Vagina (tissue), 2 donors: ENCODE measurements around the gene LAMB4.

ENCODE experiments used
- POLR2A ChIP-seq, 2 donors: fragments of 450-650 bp; IDR thresholded peaks; one replicate each; pipeline ENCODE4 v1.6.1; 2017; ENCODE audit warnings: antibody characterized with exemption in 2 of 2, mild to moderate bottlenecking in 2 of 2, moderate library complexity in 2 of 2
- POLR2AphosphoS5 ChIP-seq, 2 donors: sonication (generic); formaldehyde crosslinking; IDR thresholded peaks; one replicate each; pipeline ENCODE4 v1.9.0; 2017; ENCODE audit warnings: antibody characterized with exemption in 2 of 2, mild to moderate bottlenecking in 2 of 2, low read depth in 1 of 2; ENCODE audit not compliant: insufficient read depth in 1 of 2
- TF ChIP-seq, protein P1 (sequence below), 3 experiments: fragments of 450-650 bp in 2 of 3; fragments of 200-600 bp in 1 of 3; sonication (generic) in 1 of 3; IDR thresholded peaks; one replicate each; pipeline ENCODE4 v1.5.1; 2017 to 2019; ENCODE audit warnings: antibody characterized with exemption in 3 of 3, mild to moderate bottlenecking in 2 of 3, moderate library complexity in 2 of 3

DNA sequence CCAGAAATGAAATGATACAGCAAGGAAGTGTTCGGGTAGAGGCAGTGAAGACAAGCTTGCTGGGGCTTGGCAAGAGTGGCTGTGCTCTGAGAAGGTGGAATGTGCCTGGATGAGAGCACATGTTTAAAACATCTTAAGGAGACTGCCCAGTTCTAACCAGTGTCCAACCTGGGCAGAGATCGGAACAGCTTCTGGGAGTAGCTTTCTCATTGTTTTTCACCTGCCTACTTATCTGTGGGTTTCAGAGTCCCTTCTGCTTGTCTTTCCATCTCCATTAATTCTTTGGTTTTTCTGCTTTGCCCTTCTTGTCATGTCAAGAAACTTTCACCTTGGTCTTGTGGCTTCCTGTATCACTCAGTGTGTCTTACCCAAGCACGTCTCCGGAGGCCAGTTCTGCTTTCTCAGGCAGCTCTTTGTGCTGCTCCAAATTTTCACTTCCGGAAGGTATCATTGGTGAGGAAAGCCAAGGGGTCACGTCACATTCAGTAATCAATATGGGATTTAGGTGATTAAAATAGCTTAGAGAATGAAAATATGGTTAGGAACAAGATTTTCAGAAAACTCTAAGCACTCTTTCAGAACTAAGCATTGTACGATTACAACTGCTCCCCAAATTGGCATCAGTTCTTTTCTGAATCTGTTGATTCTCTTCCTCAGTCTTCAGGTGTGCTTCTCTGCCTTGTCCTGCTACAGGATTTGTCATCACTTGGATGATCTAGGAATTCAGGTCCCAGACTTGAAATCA, 5.5 kb upstream of the LAMB4 start:
- no peak for TF ChIP-seq POLR2AphosphoS5 (IDR thresholded peaks at IDR 0.05; ENCODE audit: insufficient read depth in 1 of 2, low read depth in 1 of 2)
- TF ChIP-seq, protein P1, sequence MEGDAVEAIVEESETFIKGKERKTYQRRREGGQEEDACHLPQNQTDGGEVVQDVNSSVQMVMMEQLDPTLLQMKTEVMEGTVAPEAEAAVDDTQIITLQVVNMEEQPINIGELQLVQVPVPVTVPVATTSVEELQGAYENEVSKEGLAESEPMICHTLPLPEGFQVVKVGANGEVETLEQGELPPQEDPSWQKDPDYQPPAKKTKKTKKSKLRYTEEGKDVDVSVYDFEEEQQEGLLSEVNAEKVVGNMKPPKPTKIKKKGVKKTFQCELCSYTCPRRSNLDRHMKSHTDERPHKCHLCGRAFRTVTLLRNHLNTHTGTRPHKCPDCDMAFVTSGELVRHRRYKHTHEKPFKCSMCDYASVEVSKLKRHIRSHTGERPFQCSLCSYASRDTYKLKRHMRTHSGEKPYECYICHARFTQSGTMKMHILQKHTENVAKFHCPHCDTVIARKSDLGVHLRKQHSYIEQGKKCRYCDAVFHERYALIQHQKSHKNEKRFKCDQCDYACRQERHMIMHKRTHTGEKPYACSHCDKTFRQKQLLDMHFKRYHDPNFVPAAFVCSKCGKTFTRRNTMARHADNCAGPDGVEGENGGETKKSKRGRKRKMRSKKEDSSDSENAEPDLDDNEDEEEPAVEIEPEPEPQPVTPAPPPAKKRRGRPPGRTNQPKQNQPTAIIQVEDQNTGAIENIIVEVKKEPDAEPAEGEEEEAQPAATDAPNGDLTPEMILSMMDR (IDR thresholded peaks at IDR 0.05) = no peak
- no peak for TF ChIP-seq POLR2A (IDR thresholded peaks at IDR 0.05)
